ENCODE data around the gene KCNC2.

The KCNC2 gene

DNA sequence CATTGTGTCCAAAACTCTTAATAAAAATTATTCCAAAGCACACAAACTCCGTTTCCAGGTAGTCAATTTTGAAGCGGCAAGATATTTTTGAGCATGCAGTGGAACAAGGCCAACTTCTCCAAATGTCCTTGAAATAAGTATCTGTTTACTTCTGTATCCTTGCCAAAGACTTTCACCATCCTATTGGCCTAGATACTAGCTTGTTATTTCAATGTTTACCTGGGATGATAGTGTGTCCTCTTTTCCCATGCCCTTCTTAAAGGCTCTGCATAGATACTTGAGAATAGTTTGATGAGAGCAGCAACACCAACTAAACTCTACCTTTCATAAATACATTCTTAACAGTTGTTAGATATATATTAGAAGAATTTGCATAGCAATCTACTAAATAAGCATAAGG is 160.9 kb downstream of the KCNC2 start:
- H3K27me3 Mint-ChIP-seq (ENCODE audit: low read depth, poor library complexity): no peaks in the 10 kb centered on the region
- TF ChIP-seq, protein P1, sequence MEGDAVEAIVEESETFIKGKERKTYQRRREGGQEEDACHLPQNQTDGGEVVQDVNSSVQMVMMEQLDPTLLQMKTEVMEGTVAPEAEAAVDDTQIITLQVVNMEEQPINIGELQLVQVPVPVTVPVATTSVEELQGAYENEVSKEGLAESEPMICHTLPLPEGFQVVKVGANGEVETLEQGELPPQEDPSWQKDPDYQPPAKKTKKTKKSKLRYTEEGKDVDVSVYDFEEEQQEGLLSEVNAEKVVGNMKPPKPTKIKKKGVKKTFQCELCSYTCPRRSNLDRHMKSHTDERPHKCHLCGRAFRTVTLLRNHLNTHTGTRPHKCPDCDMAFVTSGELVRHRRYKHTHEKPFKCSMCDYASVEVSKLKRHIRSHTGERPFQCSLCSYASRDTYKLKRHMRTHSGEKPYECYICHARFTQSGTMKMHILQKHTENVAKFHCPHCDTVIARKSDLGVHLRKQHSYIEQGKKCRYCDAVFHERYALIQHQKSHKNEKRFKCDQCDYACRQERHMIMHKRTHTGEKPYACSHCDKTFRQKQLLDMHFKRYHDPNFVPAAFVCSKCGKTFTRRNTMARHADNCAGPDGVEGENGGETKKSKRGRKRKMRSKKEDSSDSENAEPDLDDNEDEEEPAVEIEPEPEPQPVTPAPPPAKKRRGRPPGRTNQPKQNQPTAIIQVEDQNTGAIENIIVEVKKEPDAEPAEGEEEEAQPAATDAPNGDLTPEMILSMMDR (IDR thresholded peaks at IDR 0.05): no peak
- DNase-seq: no peak
- peaks cover 9% of the 10 kb centered on the region for H3K4me1 Mint-ChIP-seq
- H3K4me3 Mint-ChIP-seq: no peak overlapping the region
- H3K36me3 Mint-ChIP-seq (ENCODE audit: low read depth): no peaks in the 10 kb centered on the region
- no peaks in the 10 kb centered on the region for H3K9me3 Mint-ChIP-seq
- H3K27ac Mint-ChIP-seq: no peak overlapping the region

DNA sequence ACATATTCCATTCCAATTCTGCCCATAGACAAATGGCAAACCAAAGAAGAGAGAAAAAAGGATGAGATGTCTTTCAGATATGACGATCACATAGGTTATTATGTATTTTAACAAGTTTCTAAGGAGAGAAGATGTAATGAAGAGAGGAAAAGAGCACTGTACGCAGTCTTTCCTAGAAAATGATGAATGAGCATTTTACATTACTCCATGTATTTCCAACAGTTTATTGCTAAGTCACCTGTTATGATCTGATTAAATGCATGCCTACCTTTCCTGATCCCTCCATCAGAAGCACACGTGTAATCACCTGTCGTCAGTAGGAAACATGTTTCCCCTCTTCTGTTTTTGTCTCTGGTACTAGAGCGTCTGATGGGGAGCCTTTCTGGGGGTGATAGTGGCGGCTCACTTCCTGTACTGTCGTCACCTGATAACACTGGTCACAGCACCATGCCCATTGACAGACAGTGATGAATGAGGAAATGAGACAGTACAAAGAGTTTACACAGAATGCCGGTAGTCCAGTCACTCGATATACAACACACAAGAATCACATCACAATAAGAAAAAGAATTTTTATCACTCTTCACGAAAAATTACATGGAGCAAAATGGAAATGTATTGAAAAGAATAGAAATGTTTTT is 161.6 kb downstream of the KCNC2 start:
- Mint-ChIP-seq H3K27me3 (ENCODE audit: low read depth, poor library complexity) (no peaks in the 10 kb centered on the region), H3K36me3 (ENCODE audit: low read depth) (no peaks in the 10 kb centered on the region), H3K27ac (no peak overlapping the region), H3K9me3 (no peaks in the 10 kb centered on the region), H3K4me3 (no peak overlapping the region), H3K4me1 (peaks cover 9% of the 10 kb centered on the region)
- DNase-seq: no peak
- TF ChIP-seq, protein P1 (IDR thresholded peaks at IDR 0.05): no peak

DNA sequence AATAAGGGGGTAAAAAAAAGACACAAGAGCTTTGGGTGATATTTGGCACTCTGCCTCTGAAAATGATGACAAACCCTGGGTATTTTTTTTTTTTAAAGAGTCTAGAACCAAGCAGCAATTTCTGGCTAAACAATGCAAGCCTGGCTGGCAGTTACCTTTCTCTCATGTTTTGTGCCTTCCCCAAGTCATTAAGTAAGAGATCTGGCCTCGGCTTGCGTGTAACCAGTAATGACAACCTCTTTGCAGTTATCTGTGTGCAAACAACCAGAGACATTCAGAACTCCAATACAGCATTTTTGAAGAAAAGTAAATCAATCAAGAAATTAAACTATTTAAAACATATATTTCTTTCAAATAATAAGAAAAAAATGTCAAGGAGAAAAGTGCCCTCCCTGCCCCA is 167.5 kb downstream of the KCNC2 start:
- H3K9me3 Mint-ChIP-seq: no peaks in the 10 kb centered on the region
- no peak for DNase-seq
- H3K36me3 Mint-ChIP-seq (ENCODE audit: low read depth): no peaks in the 10 kb centered on the region
- H3K27me3 Mint-ChIP-seq (ENCODE audit: low read depth, poor library complexity): no peaks in the 10 kb centered on the region
- no peak overlapping the region for H3K27ac Mint-ChIP-seq
- peaks cover 5% of the 10 kb centered on the region for H3K4me1 Mint-ChIP-seq
- H3K4me3 Mint-ChIP-seq: no peak overlapping the region
- TF ChIP-seq, protein P1 (IDR thresholded peaks at IDR 0.05): no peak

DNA sequence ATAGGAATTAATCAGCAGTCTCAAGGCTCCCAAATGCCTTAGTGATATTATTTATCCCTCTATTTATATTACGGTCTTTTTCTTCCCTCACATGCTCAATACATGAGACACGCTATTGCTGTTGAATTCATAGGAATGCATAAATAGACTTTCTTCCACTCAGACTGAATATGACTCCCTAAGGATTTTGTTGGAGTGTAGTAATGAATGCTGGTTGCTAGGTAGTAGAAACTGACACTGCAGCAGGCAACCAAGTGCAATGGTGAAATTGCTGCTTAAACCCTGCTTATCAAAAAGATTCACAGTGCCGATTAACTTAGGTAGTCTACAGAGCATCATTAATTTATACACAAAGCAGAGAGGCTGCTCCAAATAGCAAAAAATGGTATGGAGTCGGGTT is 168.2 kb downstream of the KCNC2 start:
- TF ChIP-seq, protein P1 (IDR thresholded peaks at IDR 0.05): no peak
- Mint-ChIP-seq H3K9me3 (no peaks in the 10 kb centered on the region), H3K27me3 (ENCODE audit: low read depth, poor library complexity) (no peaks in the 10 kb centered on the region), H3K36me3 (ENCODE audit: low read depth) (no peaks in the 10 kb centered on the region), H3K4me1 (peaks cover 5% of the 10 kb centered on the region), H3K4me3 (no peak overlapping the region), H3K27ac (no peak overlapping the region)
- DNase-seq: no peak

DNA sequence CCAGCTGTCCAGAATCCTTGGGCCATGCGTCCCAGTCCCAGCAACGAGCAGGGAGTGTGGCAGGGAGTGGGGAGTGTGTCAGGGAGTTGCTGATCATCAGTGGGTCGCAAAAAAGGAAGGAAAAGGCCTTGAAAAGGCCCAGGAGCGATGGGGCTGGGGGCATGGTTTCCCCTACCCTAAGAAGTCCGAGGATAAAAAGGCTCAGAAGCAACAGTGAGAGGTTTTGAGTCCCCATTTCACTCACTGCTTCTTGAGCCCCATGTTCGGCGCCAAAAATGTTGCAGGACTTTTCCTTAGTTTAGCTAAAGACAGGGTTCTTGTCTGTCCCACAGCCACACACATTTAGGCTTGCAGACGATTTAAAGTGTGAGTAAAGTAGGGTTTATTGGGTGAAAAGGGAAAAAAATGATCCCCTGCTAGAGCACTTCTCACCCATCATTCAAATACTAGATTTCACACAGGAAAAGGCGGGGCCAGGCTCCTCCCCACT is 189.5 kb downstream of the KCNC2 start:
- peaks cover 86% of the 10 kb centered on the region for H3K9me3 Mint-ChIP-seq
- TF ChIP-seq, protein P1 (IDR thresholded peaks at IDR 0.05): no peak

DNA sequence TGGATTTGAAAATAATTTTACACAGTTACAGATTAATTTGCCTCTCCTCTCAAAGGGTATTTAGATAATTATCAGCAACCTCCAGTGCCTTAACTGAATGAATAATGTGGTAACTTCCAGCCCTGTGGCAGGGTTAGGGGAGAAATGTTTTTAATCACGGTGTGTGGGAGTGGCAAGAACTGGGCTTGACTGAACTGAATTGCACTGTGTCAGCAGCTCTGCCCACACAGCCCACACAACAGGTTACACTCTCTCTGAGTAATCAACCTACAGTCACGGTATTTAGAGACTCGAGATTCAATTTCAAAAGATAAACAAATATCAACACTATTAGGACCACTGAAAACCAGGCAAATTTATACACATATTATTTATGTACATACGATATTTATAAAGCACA is 198.5 kb downstream of the KCNC2 start:
- Mint-ChIP-seq H3K4me1 (peaks cover 35% of the 10 kb centered on the region), H3K9me3 (peaks cover 48% of the 10 kb centered on the region), H3K4me3 (peak overlapping the region; percentile 8), H3K27me3 (ENCODE audit: low read depth, poor library complexity) (peaks cover 3% of the 10 kb centered on the region), H3K27ac (peak overlapping the region; percentile 95), H3K36me3 (ENCODE audit: low read depth) (peaks cover 23% of the 10 kb centered on the region)
- TF ChIP-seq, protein P1 (IDR thresholded peaks at IDR 0.05): no peak
- DNase-seq: peak; percentile 16

More for the DNA sequence above, 189.5 kb downstream of the KCNC2 start:
- Mint-ChIP-seq H3K4me1 (peaks cover 10% of the 10 kb centered on the region), H3K36me3 (ENCODE audit: low read depth) (peaks cover 50% of the 10 kb centered on the region), H3K27ac (no peak overlapping the region), H3K27me3 (ENCODE audit: low read depth, poor library complexity) (peaks cover 6% of the 10 kb centered on the region), H3K4me3 (no peak overlapping the region)
- peak; percentile 7 for DNase-seq
